Nephron progenitor cell (in vitro differentiated cells): ENCODE results near the gene NCBP2.
"Not testable (repeated sequence)": the region's sequence is repeated elsewhere in the genome, so short reads cannot be mapped to it uniquely, and the experiment has no call there.

Experiments used
- DNase-seq: peaks from one replicate; pipeline ENCODE4 v3.0.0; 2021
- H3K27ac Mint-ChIP-seq: 2 replicates; pipeline ENCODE4 v1.8.0; 2021; ENCODE audit warnings: mild to moderate bottlenecking, moderate library complexity, mixed read lengths
- H3K27me3 Mint-ChIP-seq: 2 replicates; pipeline ENCODE4 v1.8.0; 2021; ENCODE audit warnings: mild to moderate bottlenecking, low read depth, mixed read lengths; ENCODE audit not compliant: poor library complexity
- H3K36me3 Mint-ChIP-seq: 2 replicates; pipeline ENCODE4 v1.8.0; 2021; ENCODE audit warnings: low read depth, mixed read lengths
- H3K4me1 Mint-ChIP-seq: 2 replicates; pipeline ENCODE4 v1.8.0; 2021; ENCODE audit warnings: mixed read lengths
- H3K4me3 Mint-ChIP-seq: 2 replicates; pipeline ENCODE4 v1.8.0; 2021; ENCODE audit warnings: mild to moderate bottlenecking, moderate library complexity, mixed read lengths
- H3K9me3 Mint-ChIP-seq: 2 replicates; pipeline ENCODE4 v1.8.0; 2021; ENCODE audit warnings: mild to moderate bottlenecking, moderate library complexity, mixed read lengths
- TF ChIP-seq, protein P1 (sequence below): fragments of 200-600 bp; sonication (generic); IDR thresholded peaks from 2 replicates; pipeline ENCODE4 v1.5.0; 2021; ENCODE audit warnings: antibody characterized with exemption

The NCBP2 gene

DNA sequence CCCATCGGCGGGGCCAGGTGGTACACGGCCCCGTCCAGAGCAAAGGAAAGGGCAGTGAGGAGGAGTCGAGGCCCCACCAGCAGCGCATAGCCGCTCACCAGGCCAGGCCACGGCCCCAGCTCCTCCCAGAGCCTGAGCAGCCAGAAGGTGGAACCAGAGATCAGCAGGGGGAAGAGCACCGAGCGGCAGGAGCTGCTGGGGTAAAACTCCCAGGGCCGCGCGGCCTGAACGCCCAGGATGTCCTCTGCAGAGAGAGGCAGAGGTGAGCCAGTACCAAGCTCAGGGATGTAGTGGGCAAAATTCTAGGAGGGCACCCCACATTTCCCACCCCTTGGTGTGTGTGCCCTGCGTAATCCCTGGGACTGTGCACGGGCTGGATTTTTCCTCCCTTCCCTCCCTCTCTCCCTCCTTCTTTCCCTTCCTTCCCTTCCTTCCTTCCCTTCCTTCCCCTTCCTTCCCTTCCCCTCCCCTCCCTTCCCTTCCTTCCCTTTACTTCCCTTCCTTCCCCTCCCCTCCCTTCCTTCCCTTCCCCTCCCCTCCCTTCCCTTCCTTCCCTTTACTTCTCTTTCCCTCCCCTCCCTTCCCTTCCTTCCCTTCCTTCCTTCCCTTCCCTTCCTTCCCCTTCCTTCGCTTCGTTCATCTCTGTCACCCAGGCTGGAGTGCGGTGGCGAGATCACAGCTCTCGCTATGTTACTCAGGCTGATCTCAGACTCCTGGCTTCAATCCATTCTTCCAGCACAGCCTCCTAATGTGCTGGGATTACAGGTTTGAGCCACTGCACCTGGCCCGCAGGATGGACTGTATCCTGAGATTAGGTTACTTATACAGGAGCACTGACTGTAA is 6.3 kb upstream of the NCBP2 start:
- DNase-seq: no peak
- Mint-ChIP-seq H3K36me3 (no peaks in the 10 kb centered on the region), H3K9me3 (no peaks in the 10 kb centered on the region), H3K27me3 (peaks cover 43% of the 10 kb centered on the region), H3K4me1 (peaks cover 19% of the 10 kb centered on the region), H3K27ac (no peak overlapping the region), H3K4me3 (no peak overlapping the region)
- TF ChIP-seq, protein P1, sequence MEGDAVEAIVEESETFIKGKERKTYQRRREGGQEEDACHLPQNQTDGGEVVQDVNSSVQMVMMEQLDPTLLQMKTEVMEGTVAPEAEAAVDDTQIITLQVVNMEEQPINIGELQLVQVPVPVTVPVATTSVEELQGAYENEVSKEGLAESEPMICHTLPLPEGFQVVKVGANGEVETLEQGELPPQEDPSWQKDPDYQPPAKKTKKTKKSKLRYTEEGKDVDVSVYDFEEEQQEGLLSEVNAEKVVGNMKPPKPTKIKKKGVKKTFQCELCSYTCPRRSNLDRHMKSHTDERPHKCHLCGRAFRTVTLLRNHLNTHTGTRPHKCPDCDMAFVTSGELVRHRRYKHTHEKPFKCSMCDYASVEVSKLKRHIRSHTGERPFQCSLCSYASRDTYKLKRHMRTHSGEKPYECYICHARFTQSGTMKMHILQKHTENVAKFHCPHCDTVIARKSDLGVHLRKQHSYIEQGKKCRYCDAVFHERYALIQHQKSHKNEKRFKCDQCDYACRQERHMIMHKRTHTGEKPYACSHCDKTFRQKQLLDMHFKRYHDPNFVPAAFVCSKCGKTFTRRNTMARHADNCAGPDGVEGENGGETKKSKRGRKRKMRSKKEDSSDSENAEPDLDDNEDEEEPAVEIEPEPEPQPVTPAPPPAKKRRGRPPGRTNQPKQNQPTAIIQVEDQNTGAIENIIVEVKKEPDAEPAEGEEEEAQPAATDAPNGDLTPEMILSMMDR: no peak

GRCh38 chr3:196947860-196948441 is 5.6 kb upstream of the NCBP2 start:
- H3K9me3 Mint-ChIP-seq: no peaks in the 10 kb centered on the region
- DNase-seq: no peak
- no peak overlapping the region for H3K4me3 Mint-ChIP-seq
- H3K27ac Mint-ChIP-seq: no peak overlapping the region
- TF ChIP-seq, protein P1: no peak
- peaks cover 39% of the 10 kb centered on the region for H3K27me3 Mint-ChIP-seq
- peaks cover 26% of the 10 kb centered on the region for H3K4me1 Mint-ChIP-seq
- H3K36me3 Mint-ChIP-seq: no peaks in the 10 kb centered on the region

DNA sequence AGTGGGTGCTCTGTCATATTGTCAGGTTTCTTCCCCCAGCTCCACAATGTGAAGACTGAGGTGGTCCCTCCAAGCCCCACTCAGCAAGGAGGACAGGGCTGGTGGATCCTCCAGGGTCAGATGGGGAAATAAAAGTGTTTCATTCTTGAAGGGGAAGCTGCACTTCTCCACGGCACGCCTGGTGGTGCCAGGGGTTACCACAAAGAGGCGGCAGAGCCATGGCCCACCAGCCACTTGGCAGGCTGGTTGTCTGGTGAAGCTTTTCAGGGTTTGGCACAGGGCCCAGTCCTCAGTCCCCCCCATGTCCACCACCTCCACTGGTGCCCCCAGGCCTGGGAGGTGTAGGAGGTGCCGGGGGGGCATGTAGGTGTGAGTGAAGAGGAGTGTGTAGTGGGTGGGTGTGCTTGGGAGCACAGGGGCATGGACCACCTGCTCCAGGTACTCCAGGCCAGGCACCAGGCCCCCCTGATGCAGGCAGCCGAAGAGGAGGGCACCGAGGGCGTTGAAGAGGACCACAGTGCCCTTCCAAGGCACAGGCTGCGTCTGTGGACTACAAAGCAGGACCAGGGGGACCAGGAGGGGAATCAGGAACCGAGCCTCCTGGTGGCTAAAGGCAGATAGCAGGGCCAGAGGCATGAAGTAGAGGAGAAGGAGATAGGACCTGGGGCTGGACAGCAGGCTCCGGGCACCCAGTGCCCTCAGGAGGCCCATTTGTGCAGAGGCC is 5.0 kb upstream of the NCBP2 start:
- Mint-ChIP-seq H3K27ac (no peak overlapping the region), H3K4me3 (no peak overlapping the region), H3K4me1 (peaks cover 27% of the 10 kb centered on the region), H3K27me3 (peaks cover 33% of the 10 kb centered on the region), H3K36me3 (no peaks in the 10 kb centered on the region), H3K9me3 (no peaks in the 10 kb centered on the region)
- TF ChIP-seq, protein P1: no peak
- no peak for DNase-seq

- H3K27ac Mint-ChIP-seq, H3K9me3 Mint-ChIP-seq, DNase-seq: not testable (repeated sequence)
- peaks cover 13% of the 10 kb centered on the region for H3K27me3 Mint-ChIP-seq
- peak overlapping the region; percentile 98 for H3K4me3 Mint-ChIP-seq
- H3K36me3 Mint-ChIP-seq: peaks cover 11% of the 10 kb centered on the region
- peaks cover 37% of the 10 kb centered on the region for H3K4me1 Mint-ChIP-seq
Observed at GRCh38 chr3:196944037-196944790, 1.9 kb upstream of the NCBP2 start.

DNA sequence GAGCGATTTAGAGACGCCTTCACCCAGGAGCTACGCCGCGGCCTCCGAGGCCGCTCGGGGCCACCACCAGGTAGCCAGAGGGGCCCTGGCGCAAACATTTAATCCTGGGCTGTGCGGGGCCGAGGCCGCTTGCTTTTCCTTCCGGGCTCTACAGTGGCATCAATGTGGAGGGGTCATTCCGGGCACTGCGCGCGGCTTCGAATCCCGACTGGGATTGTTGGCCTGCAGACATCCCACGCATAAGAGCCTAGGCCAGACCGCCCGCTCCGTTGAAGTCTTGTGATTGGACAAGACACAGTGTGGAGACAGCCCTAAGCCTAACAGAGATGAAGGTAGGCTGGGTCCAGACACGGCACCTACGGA is 568 bp upstream of the NCBP2 start:
- Mint-ChIP-seq H3K4me3 (peak overlapping the region; percentile 98), H3K27me3 (peaks cover 7% of the 10 kb centered on the region), H3K9me3 (no peaks in the 10 kb centered on the region), H3K36me3 (peaks cover 22% of the 10 kb centered on the region), H3K4me1 (peaks cover 37% of the 10 kb centered on the region), H3K27ac (peak overlapping the region; percentile 96)
- peak; percentile 40 for DNase-seq
- TF ChIP-seq, protein P1: no peak
